Omental fat pad (tissue), 4 donors: Measurements from ENCODE around the gene ZNF436. TPM values are rescaled to one million over a fixed set of nuclear protein-coding genes. Genes with fewer than 3 reads are reported as not detected.

Experiments
- ATAC-seq: fragments of 150-250 bp; one replicate; pipeline ENCODE4 v1.9.1; 2016; ENCODE audit warnings: mild to moderate bottlenecking, moderate library complexity; ENCODE audit not compliant: low FRiP score
- DNase-seq: peaks from one replicate; pipeline ENCODE4 v3.0.0-alpha.2; 2019; ENCODE audit warnings: low spot score
- total RNA-seq, 4 donors: library from RNA; depleted of rRNA; stranded (reverse); fragments of >200 nt; gene quantifications; one replicate each; pipeline ENCODE4 v1.1.0, GENCODE V29; 2016
- TF ChIP-seq, protein P1 (sequence below), 3 donors: fragments of 450-650 bp; IDR thresholded peaks; one replicate each; pipeline ENCODE4 v1.5.1; 2016 to 2017; ENCODE audit warnings: antibody characterized with exemption in 3 of 3, mild to moderate bottlenecking in 3 of 3, moderate library complexity in 2 of 3

The ZNF436 gene
- total RNA-seq, 4 donors from 2014 or later: 16.7 to 24.0 (median 18.4) TPM

DNA sequence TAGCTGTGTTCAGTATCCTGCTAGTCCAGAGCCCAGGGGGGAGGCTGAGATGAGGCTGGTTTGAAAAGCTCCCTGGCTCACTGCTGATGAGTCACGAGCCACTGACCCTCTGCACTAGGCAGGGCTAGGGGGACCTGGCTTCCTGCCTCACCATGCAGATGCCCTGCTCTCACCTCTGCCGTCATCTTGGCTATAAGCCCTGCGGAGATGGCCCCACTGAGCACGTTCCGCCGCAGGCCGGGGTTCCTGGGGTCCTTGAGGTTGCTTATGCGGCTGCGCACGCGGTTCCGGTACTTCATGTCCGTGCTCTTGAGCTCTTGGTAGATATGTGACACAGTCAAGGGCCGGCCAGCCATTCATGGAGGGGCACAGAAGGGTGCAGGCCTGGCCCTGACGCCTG is 24.1 kb upstream of the ZNF436 start:
- peak; percentile 35 for ATAC-seq
- DNase-seq: no peak
- TF ChIP-seq, protein P1, sequence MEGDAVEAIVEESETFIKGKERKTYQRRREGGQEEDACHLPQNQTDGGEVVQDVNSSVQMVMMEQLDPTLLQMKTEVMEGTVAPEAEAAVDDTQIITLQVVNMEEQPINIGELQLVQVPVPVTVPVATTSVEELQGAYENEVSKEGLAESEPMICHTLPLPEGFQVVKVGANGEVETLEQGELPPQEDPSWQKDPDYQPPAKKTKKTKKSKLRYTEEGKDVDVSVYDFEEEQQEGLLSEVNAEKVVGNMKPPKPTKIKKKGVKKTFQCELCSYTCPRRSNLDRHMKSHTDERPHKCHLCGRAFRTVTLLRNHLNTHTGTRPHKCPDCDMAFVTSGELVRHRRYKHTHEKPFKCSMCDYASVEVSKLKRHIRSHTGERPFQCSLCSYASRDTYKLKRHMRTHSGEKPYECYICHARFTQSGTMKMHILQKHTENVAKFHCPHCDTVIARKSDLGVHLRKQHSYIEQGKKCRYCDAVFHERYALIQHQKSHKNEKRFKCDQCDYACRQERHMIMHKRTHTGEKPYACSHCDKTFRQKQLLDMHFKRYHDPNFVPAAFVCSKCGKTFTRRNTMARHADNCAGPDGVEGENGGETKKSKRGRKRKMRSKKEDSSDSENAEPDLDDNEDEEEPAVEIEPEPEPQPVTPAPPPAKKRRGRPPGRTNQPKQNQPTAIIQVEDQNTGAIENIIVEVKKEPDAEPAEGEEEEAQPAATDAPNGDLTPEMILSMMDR (IDR thresholded peaks at IDR 0.05): no peak

DNA sequence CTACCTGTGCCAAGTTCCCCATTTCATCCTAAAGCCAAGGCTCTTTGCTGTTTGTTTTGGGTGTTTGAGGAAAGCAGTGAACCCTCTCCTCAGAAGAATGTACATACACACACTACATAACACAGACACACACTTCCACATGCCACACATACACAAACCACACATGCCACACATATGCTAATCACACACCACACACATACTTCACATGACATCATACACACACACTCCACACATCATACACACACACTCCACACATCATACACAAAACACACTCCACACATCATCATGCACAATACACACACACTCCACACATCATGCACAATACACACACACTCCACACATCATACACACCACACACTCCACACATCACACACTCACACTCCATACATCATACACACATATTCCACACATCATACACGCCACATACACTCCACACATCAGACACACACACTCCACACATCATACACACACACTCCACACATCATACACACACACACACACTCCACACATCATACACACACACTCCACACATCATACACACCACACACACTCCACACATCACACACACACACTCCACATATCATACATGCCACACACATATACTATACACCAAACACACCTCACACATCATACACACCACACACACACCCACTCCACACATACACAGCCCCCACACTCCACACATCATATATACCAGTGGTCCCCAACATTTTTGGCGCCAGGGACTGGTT is 22.7 kb upstream of the ZNF436 start:
- ATAC-seq: no peak
- TF ChIP-seq, protein P1 (IDR thresholded peaks at IDR 0.05): no peak
- no peak for DNase-seq

DNA sequence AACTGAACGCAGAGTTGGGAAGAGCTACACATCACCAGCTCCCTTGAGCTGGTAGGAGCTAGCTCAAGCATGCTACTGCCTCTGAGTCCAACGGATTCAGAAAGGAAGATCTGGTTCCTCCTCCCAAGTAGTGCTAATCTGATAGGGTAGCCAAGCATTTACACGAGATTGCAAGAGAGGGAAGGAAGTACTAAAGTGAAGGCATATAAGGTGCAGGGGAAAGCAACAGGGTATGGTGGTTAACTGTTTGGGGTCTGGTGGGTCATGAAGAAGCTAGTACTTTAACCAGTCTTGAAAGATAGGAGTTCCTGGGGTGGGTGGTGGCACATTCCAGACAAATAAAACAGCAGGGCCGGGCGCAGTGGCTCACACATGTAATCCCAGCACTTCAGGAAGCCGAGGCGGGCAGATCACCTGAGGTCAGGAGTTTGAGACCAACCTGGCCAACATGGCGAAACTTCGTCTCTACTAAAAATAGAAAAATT is 20.2 kb upstream of the ZNF436 start:
- ATAC-seq (no peak), DNase-seq (no peak)
- TF ChIP-seq, protein P1 (IDR thresholded peaks at IDR 0.05): no peak

DNA sequence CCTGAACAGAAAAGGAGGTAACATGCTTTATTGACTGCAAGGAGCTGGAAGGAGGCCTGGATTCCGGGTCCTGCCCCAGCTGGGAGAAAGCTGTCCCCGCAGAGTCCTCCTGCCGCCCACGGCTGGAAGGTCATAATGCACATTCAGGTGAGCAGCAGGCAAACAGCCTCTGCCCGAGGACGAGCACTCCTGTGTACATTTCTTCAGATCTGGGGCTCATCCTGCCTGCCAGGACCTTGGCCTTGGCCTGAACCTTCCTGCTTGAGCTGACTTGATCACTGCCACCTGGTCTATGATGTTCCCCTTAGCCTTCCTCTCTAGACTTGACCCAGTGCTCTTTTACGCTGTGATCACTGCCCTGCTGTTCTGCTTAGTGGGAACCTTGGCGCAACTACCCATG is 17.9 kb upstream of the ZNF436 start:
- TF ChIP-seq, protein P1 (IDR thresholded peaks at IDR 0.05): no peak

DNA sequence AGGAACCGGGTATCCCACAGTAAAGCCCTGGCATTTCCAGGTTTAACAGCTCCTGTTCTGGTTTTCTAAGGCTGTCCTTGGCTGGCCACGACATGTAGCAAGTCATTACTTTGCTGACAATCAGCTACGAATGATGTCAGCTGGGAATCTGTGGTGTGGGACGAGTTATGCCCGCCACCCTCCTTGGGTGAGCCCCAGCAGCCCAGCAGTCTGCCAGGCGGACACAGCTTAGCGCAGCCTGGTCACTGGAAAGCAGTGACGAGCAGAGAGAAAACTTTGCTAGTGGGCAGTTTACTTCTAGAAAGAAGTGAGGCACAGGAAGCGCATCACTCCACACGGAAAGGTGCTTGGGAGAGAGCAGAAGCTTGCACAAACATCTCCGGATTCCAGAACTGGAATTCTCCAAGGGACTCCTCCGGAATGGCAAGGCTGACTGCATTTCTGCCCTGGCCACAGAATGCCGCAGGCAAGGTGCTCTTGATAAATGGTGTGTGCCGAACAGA is 15.5 kb upstream of the ZNF436 start:
- ATAC-seq (no peak), DNase-seq (no peak)
- TF ChIP-seq, protein P1 (IDR thresholded peaks at IDR 0.05): no peak

More for the DNA sequence above, 17.9 kb upstream of the ZNF436 start:
- DNase-seq (no peak), ATAC-seq (no peak)

DNA sequence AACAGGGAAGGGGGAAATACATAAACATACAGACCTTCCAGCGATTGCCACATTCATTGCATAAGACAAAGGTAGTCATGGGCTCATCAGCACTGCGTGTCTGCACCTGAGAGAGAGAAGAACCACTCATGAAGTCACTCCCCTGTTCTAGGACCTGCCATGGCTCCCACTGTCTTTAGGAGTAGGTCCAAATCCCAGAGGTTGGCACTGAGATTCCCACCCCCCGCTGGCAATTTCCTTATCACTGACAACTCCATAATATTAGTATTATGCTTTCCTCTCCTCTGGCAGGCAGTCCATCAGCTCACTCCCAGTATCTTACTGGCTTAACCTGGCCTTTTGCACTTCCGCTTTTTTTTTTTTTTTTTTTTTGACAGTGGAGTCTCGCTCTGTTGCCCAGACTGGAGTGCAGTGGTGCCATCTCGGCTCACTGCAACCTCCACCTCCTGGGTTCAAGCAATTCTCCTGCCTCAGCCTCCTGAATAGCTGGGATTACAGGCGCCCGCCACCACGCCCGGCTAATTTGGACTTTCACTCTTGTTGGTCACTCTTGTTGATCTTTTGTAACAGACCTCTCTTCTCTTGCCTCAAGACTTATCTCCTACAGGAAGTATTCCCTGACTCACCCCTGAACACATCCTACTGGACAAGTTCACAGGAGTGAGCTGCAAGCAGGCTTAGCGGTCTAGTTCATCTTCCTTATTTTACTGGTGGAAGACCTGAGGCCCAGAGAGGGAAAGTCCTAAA is 14.8 kb upstream of the ZNF436 start:
- TF ChIP-seq, protein P1 (IDR thresholded peaks at IDR 0.05): no peak
- DNase-seq (no peak), ATAC-seq (no peak)
